Duodenal mucosa (tissue), 2 donors: ENCODE measurements around the gene PYHIN1.

Experiments used
- H3K27ac ChIP-seq: one replicate; pipeline ENCODE4 v1.7.0; 2013; ENCODE audit warnings: low read depth, low read length
- H3K27me3 ChIP-seq, 2 donors: one replicate each; pipeline ENCODE4 v1.7.0; 2013; ENCODE audit warnings: low read length in 2 of 2, control low read depth in 1 of 2; ENCODE audit not compliant: insufficient read depth in 2 of 2, control insufficient read depth in 1 of 2
- H3K36me3 ChIP-seq, 2 donors: one replicate each; pipeline ENCODE4 v1.7.0; 2013; ENCODE audit warnings: low read length in 2 of 2, control low read depth in 1 of 2; ENCODE audit not compliant: insufficient read depth in 2 of 2, control insufficient read depth in 1 of 2
- H3K4me1 ChIP-seq, 2 donors: one replicate each; pipeline ENCODE4 v1.7.0; 2013; ENCODE audit warnings: low read length in 2 of 2, control low read depth in 1 of 2; ENCODE audit not compliant: insufficient read depth in 2 of 2, control insufficient read depth in 1 of 2
- H3K4me3 ChIP-seq, 2 donors: one replicate each; pipeline ENCODE4 v1.7.0; 2013; ENCODE audit warnings: low read length in 2 of 2, low read depth in 1 of 2
- H3K9ac ChIP-seq, 2 donors: one replicate each; pipeline ENCODE4 v1.7.0; 2013; ENCODE audit warnings: low read length in 2 of 2, low read depth in 1 of 2
- H3K9me3 ChIP-seq, 2 donors: one replicate each; pipeline ENCODE4 v1.7.0; 2013; ENCODE audit warnings: low read length in 2 of 2, control low read depth in 1 of 2; ENCODE audit not compliant: control insufficient read depth in 1 of 2

PYHIN1 gene

GRCh38 chr1:158931055-158931737, at the start of gene PYHIN1:
PYHIN1 (plus strand) TSS chr1:158931552; CDS start chr1:158936911, 5,359 bp downstream.
- Histone ChIP-seq H3K27me3 (no peaks in the 10 kb centered on the region), H3K9ac (peak within 1 kb of the TSS in 1 of 2 donors; percentile 43), H3K4me3 (peak within 1 kb of the TSS; percentile 17 to 33), H3K27ac (no peak within 1 kb of the TSS), H3K36me3 (no peaks in the 10 kb centered on the region), H3K9me3 (no peaks in the 10 kb centered on the region), H3K4me1 (no peaks in the 10 kb centered on the region)

GRCh38 chr1:158893654-158894053, 37.7 kb upstream of the PYHIN1 start:
- Histone ChIP-seq H3K36me3 (no peaks in the 10 kb centered on the region), H3K27me3 (no peaks in the 10 kb centered on the region)

GRCh38 chr1:158898722-158899121, 32.6 kb upstream of the PYHIN1 start:
- Histone ChIP-seq H3K27me3 (no peaks in the 10 kb centered on the region), H3K4me1 (no peaks in the 10 kb centered on the region), H3K36me3 (no peaks in the 10 kb centered on the region), H3K9ac (no peak overlapping the region), H3K27ac (no peak overlapping the region), H3K4me3 (no peak overlapping the region), H3K9me3 (no peaks in the 10 kb centered on the region)

More at GRCh38 chr1:158893654-158894053, 37.7 kb upstream of the PYHIN1 start:
- Histone ChIP-seq H3K4me3 (no peak overlapping the region), H3K9me3 (peaks cover 0 to 2% of the 10 kb centered on the region in 2 donors), H3K27ac (no peak overlapping the region), H3K9ac (no peak overlapping the region), H3K4me1 (no peaks in the 10 kb centered on the region)

- Histone ChIP-seq H3K9ac (no peak overlapping the region), H3K4me1 (no peaks in the 10 kb centered on the region), H3K36me3 (no peaks in the 10 kb centered on the region), H3K4me3 (no peak overlapping the region), H3K27ac (no peak overlapping the region), H3K9me3 (no peaks in the 10 kb centered on the region), H3K27me3 (no peaks in the 10 kb centered on the region)
These were observed 29.7 kb upstream of the PYHIN1 start for GRCh38 chr1:158901623-158902022.

- no peaks in the 10 kb centered on the region for H3K36me3 ChIP-seq
- H3K4me3 ChIP-seq: no peak overlapping the region
These were observed 15.3 kb upstream of the PYHIN1 start for GRCh38 chr1:158916085-158916484.

GRCh38 chr1:158924677-158925076, 6.7 kb upstream of the PYHIN1 start:
- Histone ChIP-seq H3K9ac (no peak overlapping the region), H3K4me3 (no peak overlapping the region), H3K4me1 (no peaks in the 10 kb centered on the region), H3K36me3 (no peaks in the 10 kb centered on the region), H3K9me3 (peaks cover 5 to 7% of the 10 kb centered on the region in 2 donors), H3K27ac (no peak overlapping the region), H3K27me3 (no peaks in the 10 kb centered on the region)

More at GRCh38 chr1:158916085-158916484, 15.3 kb upstream of the PYHIN1 start:
- H3K4me1 ChIP-seq: no peaks in the 10 kb centered on the region
- H3K9ac ChIP-seq: no peak overlapping the region
- peaks cover 12 to 16% of the 10 kb centered on the region in 2 donors for H3K9me3 ChIP-seq
- no peak overlapping the region for H3K27ac ChIP-seq
- H3K27me3 ChIP-seq: no peaks in the 10 kb centered on the region

- Histone ChIP-seq H3K4me3 (no peak overlapping the region), H3K9me3 (no peaks in the 10 kb centered on the region), H3K9ac (no peak overlapping the region), H3K4me1 (no peaks in the 10 kb centered on the region), H3K27ac (no peak overlapping the region), H3K36me3 (no peaks in the 10 kb centered on the region), H3K27me3 (no peaks in the 10 kb centered on the region)
These were observed 848 bp upstream of the PYHIN1 start for GRCh38 chr1:158930504-158930903.

- H3K4me3 ChIP-seq: peak overlapping the region; percentile 17 to 33
- H3K9me3 ChIP-seq: no peaks in the 10 kb centered on the region
- no peak overlapping the region for H3K27ac ChIP-seq
- no peaks in the 10 kb centered on the region for H3K36me3 ChIP-seq
- H3K4me1 ChIP-seq: no peaks in the 10 kb centered on the region
- no peaks in the 10 kb centered on the region for H3K27me3 ChIP-seq
- H3K9ac ChIP-seq: peak overlapping the region in 1 of 2 donors; percentile 43
These were observed 819 bp downstream of the PYHIN1 start for GRCh38 chr1:158932171-158932570.

GRCh38 chr1:158933621-158934020, 2.3 kb downstream of the PYHIN1 start:
- no peak overlapping the region for H3K27ac ChIP-seq
- no peak overlapping the region for H3K9ac ChIP-seq
- no peaks in the 10 kb centered on the region for H3K9me3 ChIP-seq
- no peaks in the 10 kb centered on the region for H3K36me3 ChIP-seq
- no peaks in the 10 kb centered on the region for H3K27me3 ChIP-seq
- no peaks in the 10 kb centered on the region for H3K4me1 ChIP-seq
- H3K4me3 ChIP-seq: no peak overlapping the region

- H3K27ac ChIP-seq: no peak overlapping the region
- no peaks in the 10 kb centered on the region for H3K9me3 ChIP-seq
- no peaks in the 10 kb centered on the region for H3K4me1 ChIP-seq
- H3K36me3 ChIP-seq: no peaks in the 10 kb centered on the region
- H3K4me3 ChIP-seq: no peak overlapping the region
- H3K27me3 ChIP-seq: no peaks in the 10 kb centered on the region
- H3K9ac ChIP-seq: no peak overlapping the region
These were observed 7.8 kb downstream of the PYHIN1 start for GRCh38 chr1:158939180-158939579.
